ENCODE results near the gene REN.
A peak's percentile ranks its signal among the peaks of the same experiment; 100 is the strongest.

REN gene

GRCh38 chr1:204166219-204166618 is at the start of gene REN:
TSS of gene REN (minus strand) at chr1:204166337. CDS start at chr1:204166293, 44 bp downstream.
- no peak for DNase-seq

GRCh38 chr1:204213668-204214662 is 47.8 kb upstream of the REN start, which contains the start of gene GOLT1A:
TSS of gene GOLT1A (minus strand) at chr1:204213988. CDS start at chr1:204213906, 82 bp downstream.
- peak; percentile 83 for DNase-seq

DNA sequence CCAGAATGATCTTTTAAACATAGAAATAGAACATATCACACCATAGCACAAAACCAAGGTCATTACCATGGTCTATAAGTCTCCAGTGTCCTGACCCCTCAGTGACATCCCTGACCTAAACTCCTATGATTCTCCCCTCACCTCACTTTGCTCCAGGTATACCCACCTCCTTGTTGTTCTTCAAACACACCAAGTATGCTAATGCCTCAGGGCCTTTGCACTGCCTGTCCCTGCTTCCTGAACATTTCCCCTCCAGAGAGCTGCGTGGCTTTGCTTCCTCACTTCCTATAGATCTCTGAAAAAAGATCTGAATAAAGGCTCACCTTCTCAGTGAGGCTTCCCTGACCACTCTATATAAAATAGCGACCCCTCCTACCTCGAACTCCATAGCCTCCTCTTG is 46.6 kb upstream of the REN start:
- DNase-seq, result no peak

GRCh38 chr1:204211046-204211445 is 44.9 kb upstream of the REN start:
- no peak for DNase-seq

- DNase-seq, result peak; percentile 75
Observed at GRCh38 chr1:204207136-204207616, 41.0 kb upstream of the REN start.

DNA sequence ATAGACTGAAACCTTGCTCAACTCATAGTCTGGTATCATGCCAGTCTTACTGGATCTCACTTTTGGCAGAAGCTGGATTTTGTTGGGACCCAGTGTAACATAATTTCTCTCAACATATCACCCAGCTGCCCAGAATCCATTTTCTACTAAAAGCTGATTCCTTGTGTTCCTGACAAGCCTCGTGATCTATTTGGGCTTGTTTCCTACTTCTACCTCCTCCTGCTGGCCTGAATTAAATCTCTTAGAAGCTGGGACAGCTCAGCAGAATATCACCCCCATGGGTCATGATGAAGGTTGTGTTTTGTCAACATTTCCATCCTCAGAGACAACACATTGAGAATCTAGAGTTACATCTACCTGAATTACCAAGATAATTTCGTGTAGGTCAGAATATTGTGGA is 40.0 kb upstream of the REN start:
- DNase-seq, result no peak

DNA sequence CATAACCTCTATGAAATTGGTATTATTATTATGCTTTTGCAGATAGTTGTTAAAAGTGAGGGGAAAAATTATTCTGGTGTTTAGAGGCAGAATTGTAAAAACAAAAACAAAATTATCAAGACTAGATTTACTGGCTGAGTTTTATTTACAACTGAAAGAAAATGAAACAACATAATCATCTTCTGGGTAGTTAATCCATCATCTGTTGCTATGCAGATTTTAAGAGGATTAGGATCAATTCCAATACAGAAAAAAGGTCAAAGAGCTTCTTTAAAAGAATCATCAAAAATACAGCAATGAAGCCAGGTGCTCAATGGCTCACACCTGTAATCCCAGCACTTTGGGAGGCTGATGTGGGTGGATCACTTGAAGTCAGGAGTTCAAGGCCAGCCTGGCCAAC is 39.3 kb upstream of the REN start:
- no peak for DNase-seq

GRCh38 chr1:204204944-204205343 is 38.8 kb upstream of the REN start:
- no peak for DNase-seq

DNA sequence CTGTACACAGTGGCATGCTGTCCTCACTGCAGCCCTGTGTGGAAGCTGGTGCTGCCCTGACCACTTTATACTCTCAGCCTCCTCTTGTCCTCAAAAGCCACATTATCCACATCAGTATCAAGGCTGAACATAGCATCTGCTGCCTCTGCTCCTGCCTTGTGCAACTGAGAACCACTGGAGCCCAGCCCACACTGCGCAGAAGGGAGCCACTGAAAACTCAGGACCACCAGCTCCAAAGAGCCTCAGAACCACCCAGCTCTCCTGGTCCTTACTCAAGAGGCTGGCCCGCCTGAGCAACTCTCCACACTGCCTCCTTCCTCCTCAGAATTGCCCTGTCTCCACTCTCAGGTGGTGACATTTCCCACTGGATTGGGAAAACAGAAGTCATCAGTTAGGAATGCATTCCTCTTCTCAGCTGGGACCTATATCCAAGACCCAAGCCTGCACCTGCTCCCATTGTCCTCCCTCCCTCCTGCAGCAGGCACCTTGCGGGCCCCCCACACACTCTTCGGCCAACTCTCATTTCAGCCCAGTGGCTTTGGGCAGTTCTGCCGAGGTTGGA is 37.1 kb upstream of the REN start:
- no peak for DNase-seq

DNA sequence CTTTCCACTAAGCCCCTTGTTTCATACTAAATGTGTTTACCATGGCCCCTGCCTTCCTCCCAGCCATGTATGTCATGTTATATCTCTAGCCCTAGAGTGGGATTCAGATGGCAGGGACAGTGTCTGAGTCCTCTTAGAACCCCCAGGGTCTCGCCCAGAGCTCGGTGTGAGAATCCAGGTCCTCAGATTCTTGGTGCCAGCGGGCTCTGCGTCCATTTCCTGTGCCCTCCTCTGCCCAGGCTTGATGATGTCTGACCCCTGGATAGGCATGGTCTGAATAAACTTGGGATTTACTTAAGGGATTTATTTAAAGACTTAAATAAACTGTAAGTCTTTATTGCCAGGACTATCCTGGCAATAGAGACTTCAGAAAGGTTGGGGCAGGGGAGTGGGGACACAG is 36.3 kb upstream of the REN start:
- no peak for DNase-seq

GRCh38 chr1:204201348-204202040 is 35.4 kb upstream of the REN start:
- no peak for DNase-seq

GRCh38 chr1:204199579-204199978 is 33.4 kb upstream of the REN start:
- DNase-seq, result no peak

GRCh38 chr1:204198348-204199340 is 32.5 kb upstream of the REN start:
- no peak for DNase-seq

DNA sequence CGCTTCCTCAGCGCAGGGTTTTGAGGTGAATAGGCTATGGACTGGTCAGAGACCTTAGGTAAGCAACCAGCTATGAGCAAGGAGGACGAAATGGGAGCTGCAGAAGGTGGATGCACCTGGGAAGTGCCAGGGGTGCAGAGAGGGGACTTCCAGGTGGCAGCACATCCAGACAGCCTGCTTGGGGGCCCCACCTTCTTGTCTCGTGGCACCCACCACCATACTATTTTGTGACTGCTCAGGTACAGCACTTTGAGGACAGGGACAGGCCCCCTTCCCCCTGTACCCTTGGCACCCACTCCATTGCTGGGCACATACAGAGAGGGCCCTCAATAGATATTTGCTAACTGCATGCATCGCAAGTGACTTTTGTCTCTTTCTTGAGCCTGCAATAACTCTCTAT is 30.9 kb upstream of the REN start:
- no peak for DNase-seq

DNA sequence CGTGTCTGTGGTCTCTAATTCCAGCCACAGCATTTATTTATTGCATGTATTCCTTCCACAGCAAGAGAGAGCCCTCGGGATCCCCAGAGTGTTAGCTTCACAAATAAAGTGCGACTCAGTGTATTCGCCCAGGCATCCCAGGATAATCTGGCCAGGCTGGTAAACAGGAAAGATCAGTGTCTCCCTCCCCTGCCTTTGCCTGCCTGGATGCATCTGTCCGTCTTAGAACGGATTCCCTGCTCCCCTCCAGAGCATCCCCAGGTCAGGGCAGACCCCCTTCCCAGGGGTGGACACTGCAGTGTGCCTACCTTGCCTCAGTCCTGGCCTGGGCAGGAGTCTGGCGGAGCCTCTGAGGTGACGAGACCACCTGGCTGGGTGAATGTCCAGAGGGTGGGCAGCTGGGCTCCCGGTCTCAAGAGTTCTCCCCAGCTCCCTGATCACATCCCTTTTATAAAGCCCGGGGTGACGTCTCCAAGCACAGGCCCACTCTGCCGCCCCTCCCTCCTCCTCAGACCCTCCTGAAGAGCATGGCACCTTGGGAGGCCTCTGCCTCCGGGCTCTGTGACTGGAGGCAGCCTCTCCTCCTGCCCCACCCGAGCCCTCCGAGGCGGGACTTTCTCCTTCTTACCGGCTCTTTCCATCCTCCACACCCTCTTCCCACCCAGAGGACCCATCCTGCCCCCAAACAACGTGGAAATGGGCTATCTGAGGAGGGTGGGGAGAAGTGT is 30.1 kb upstream of the REN start, which contains the start of gene KISS1:
KISS1 (minus strand) TSS at position 424 of the 728 bp plus-strand sequence. CDS start 3,615 bp downstream, outside the sequence.
- no peak for DNase-seq

GRCh38 chr1:204194771-204195170 is 28.6 kb upstream of the REN start:
- DNase-seq, result no peak

DNA sequence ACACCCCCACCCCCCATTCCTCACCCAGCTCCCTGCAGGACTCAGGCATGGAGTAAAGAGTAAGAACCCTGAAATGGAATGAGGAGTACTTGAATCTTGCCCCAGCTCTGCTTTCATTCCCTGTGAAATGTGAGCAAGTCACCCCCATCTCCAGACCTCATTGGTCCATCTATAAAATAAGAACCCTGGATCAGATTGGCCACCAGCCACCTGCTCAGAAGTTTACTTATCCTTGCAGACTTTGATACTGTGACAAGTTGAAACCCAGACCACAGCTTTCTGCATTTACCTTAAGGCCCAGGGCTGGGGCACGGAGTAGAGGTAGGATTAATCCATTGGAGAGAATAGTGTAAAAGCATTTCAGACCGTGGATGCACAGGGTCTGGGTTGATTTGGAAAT is 27.9 kb upstream of the REN start:
- DNase-seq, result no peak

GRCh38 chr1:204192589-204193352 is 26.6 kb upstream of the REN start:
- DNase-seq, result no peak

DNA sequence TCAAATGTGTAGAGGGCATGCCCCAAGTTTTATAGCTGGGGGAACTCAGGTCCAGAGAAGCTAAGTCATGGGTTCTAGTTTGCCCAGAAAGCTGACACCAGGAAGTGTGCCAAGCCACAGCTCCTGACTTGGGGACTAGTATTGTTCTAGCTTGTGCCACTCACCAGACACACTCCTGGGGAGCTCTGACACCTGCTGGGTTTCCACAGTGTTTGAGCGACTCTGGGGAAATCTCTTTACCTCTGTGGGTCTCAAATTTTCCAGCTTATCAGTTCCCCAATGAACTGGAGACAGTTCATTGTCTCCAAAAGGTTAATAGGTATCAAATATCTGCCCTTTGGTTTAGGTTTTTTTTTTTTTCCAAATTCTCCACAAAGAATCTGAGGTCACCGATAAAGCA is 25.9 kb upstream of the REN start:
- DNase-seq, result no peak

- DNase-seq, result no peak
Observed at GRCh38 chr1:204191456-204191855, 25.3 kb upstream of the REN start.

All from hematopoietic multipotent progenitor cell treated with erythropoietin and hydrocortisone succinate and interleukin-3 and kit ligand, for 6 days (in vitro differentiated cells).